Stimulated activated naive B cell treated with anti-CD40 and anti-IgM and Interleukin-4, amounts not matched to agents 10 μg/mL and 1 μg/mL and 100 μg/mL, for 72 hours (primary cell): ENCODE results near the gene PTPRJ.
"Not testable (repeated sequence)": the region's sequence is repeated elsewhere in the genome, so short reads cannot be mapped to it uniquely, and the experiment has no call there.

Experiments
- ATAC-seq, 2 donors: fragments of 150-1000 bp; cut with Tn5 transposase; replicated peaks; 2 replicates each; pipeline ENCODE4 v1.10.0; 2021; ENCODE audit warnings: moderate library complexity in 1 of 2
- DNase-seq: peaks from one replicate; pipeline ENCODE4 v3.0.0; 2021
- H3K27ac Mint-ChIP-seq: one replicate; pipeline ENCODE4 v1.8.0; 2022; ENCODE audit warnings: mild to moderate bottlenecking, mixed read lengths
- H3K27me3 Mint-ChIP-seq, 2 donors: one replicate each; pipeline ENCODE4 v1.8.0; 2022; ENCODE audit warnings: mixed read lengths in 2 of 2
- H3K36me3 Mint-ChIP-seq, 2 donors: one replicate each; pipeline ENCODE4 v1.8.0; 2022; ENCODE audit warnings: mixed read lengths in 2 of 2, mild to moderate bottlenecking in 1 of 2
- H3K4me1 Mint-ChIP-seq, 2 donors: one replicate each; pipeline ENCODE4 v1.8.0; 2022; ENCODE audit warnings: mixed read lengths in 2 of 2, mild to moderate bottlenecking in 1 of 2
- H3K4me3 Mint-ChIP-seq, 2 donors: one replicate each; pipeline ENCODE4 v1.8.0; 2022; ENCODE audit warnings: mild to moderate bottlenecking in 2 of 2, mixed read lengths in 2 of 2, moderate library complexity in 1 of 2
- H3K9me3 Mint-ChIP-seq, 2 donors: one replicate each; pipeline ENCODE4 v1.8.0; 2022; ENCODE audit warnings: mixed read lengths in 2 of 2, mild to moderate bottlenecking in 1 of 2

The PTPRJ gene

GRCh38 chr11:48011102-48011797 lies 30.9 kb downstream of the PTPRJ start:
- ATAC-seq, result no peak
- Mint-ChIP-seq H3K4me3 (no peak overlapping the region), H3K36me3 (peaks cover 4 to 5% of the 10 kb centered on the region in 2 donors), H3K27me3 (no peaks in the 10 kb centered on the region), H3K27ac (peak overlapping the region; percentile 81), H3K9me3 (no peaks in the 10 kb centered on the region), H3K4me1 (peaks cover 44 to 75% of the 10 kb centered on the region in 2 donors)
- no peak for DNase-seq

GRCh38 chr11:48011798-48012391 lies 31.5 kb downstream of the PTPRJ start:
- Mint-ChIP-seq H3K27ac (peak overlapping the region; percentile 91), H3K4me1 (peaks cover 45 to 73% of the 10 kb centered on the region in 2 donors), H3K9me3 (no peaks in the 10 kb centered on the region), H3K27me3 (no peaks in the 10 kb centered on the region), H3K4me3 (no peak overlapping the region), H3K36me3 (peaks cover 4 to 5% of the 10 kb centered on the region in 2 donors)
- DNase-seq (no peak), ATAC-seq (no peak)

- ATAC-seq, result peak; percentile 86 to 90
- H3K4me3 Mint-ChIP-seq, result peak overlapping the region; percentile 57 to 62
- DNase-seq, result peak; percentile 72
- H3K27me3 Mint-ChIP-seq, result no peaks in the 10 kb centered on the region
- H3K4me1 Mint-ChIP-seq, result peaks cover 50 to 75% of the 10 kb centered on the region in 2 donors
- H3K9me3 Mint-ChIP-seq, result no peaks in the 10 kb centered on the region
- peaks cover 4 to 5% of the 10 kb centered on the region in 2 donors for H3K36me3 Mint-ChIP-seq
- peak overlapping the region; percentile 91 for H3K27ac Mint-ChIP-seq
These were observed 33.0 kb downstream of the PTPRJ start for GRCh38 chr11:48013269-48013901.

- Mint-ChIP-seq H3K36me3 (peaks cover 5% of the 10 kb centered on the region in 2 donors), H3K4me3 (no peak overlapping the region), H3K9me3 (no peaks in the 10 kb centered on the region), H3K27ac (no peak overlapping the region), H3K4me1 (peaks cover 53 to 76% of the 10 kb centered on the region in 2 donors), H3K27me3 (no peaks in the 10 kb centered on the region)
- ATAC-seq (no peak), DNase-seq (no peak)
These were observed 34.6 kb downstream of the PTPRJ start for GRCh38 chr11:48014917-48015316.

GRCh38 chr11:48017105-48017830 lies 36.9 kb downstream of the PTPRJ start:
- ATAC-seq, result peak in 1 of 2 donors; percentile 9
- DNase-seq, result no peak
- peaks cover 52 to 77% of the 10 kb centered on the region in 2 donors for H3K4me1 Mint-ChIP-seq
- H3K36me3 Mint-ChIP-seq, result peaks cover 5% of the 10 kb centered on the region in 2 donors
- H3K4me3 Mint-ChIP-seq, result no peak overlapping the region
- H3K27me3 Mint-ChIP-seq, result no peaks in the 10 kb centered on the region
- H3K27ac Mint-ChIP-seq, result no peak overlapping the region
- H3K9me3 Mint-ChIP-seq, result no peaks in the 10 kb centered on the region

- ATAC-seq (no peak), DNase-seq (no peak)
- no peak overlapping the region for H3K4me3 Mint-ChIP-seq
- no peaks in the 10 kb centered on the region for H3K27me3 Mint-ChIP-seq
- no peaks in the 10 kb centered on the region for H3K9me3 Mint-ChIP-seq
- H3K4me1 Mint-ChIP-seq, result peaks cover 53 to 77% of the 10 kb centered on the region in 2 donors
- H3K36me3 Mint-ChIP-seq, result peaks cover 4 to 5% of the 10 kb centered on the region in 2 donors
- peak overlapping the region; percentile 27 for H3K27ac Mint-ChIP-seq
These were observed 37.6 kb downstream of the PTPRJ start for GRCh38 chr11:48017831-48018527.

- no peak for DNase-seq
- Mint-ChIP-seq H3K27me3 (no peaks in the 10 kb centered on the region), H3K27ac (peak overlapping the region; percentile 90), H3K4me1 (peaks cover 48 to 75% of the 10 kb centered on the region in 2 donors), H3K4me3 (no peak overlapping the region), H3K36me3 (peaks cover 0 to 4% of the 10 kb centered on the region in 2 donors), H3K9me3 (no peaks in the 10 kb centered on the region)
- ATAC-seq, result no peak
These were observed 38.3 kb downstream of the PTPRJ start for GRCh38 chr11:48018528-48019216.

- Mint-ChIP-seq H3K4me3 (no peak overlapping the region), H3K4me1 (peaks cover 44 to 70% of the 10 kb centered on the region in 2 donors), H3K36me3 (peaks cover 0 to 4% of the 10 kb centered on the region in 2 donors)
These were observed 38.8 kb downstream of the PTPRJ start for GRCh38 chr11:48019217-48019584.

GRCh38 chr11:48019595-48019994 lies 39.2 kb downstream of the PTPRJ start:
- no peak overlapping the region for H3K4me3 Mint-ChIP-seq
- H3K4me1 Mint-ChIP-seq, result peaks cover 46 to 73% of the 10 kb centered on the region in 2 donors

More at GRCh38 chr11:48019217-48019584, 38.8 kb downstream of the PTPRJ start:
- no peak for DNase-seq
- Mint-ChIP-seq H3K9me3 (no peaks in the 10 kb centered on the region), H3K27ac (no peak overlapping the region), H3K27me3 (no peaks in the 10 kb centered on the region)
- no peak for ATAC-seq

GRCh38 chr11:48020092-48020755 lies 39.9 kb downstream of the PTPRJ start:
- H3K4me1 Mint-ChIP-seq, result peaks cover 47 to 78% of the 10 kb centered on the region in 2 donors
- ATAC-seq, result peak; percentile 92 to 94
- H3K36me3 Mint-ChIP-seq, result peaks cover 0 to 6% of the 10 kb centered on the region in 2 donors
- H3K4me3 Mint-ChIP-seq, result peak overlapping the region; percentile 1 to 31
- no peaks in the 10 kb centered on the region for H3K9me3 Mint-ChIP-seq
- peak overlapping the region; percentile 33 for H3K27ac Mint-ChIP-seq
- peak; percentile 55 for DNase-seq
- H3K27me3 Mint-ChIP-seq, result no peaks in the 10 kb centered on the region

More at GRCh38 chr11:48019595-48019994, 39.2 kb downstream of the PTPRJ start:
- Mint-ChIP-seq H3K27me3 (no peaks in the 10 kb centered on the region), H3K27ac (peak overlapping the region; percentile 33), H3K9me3 (no peaks in the 10 kb centered on the region), H3K36me3 (peaks cover 0 to 6% of the 10 kb centered on the region in 2 donors)
- ATAC-seq, result no peak
- no peak for DNase-seq

- not testable (repeated sequence) for H3K9me3 Mint-ChIP-seq, ATAC-seq, H3K27ac Mint-ChIP-seq, H3K27me3 Mint-ChIP-seq, H3K36me3 Mint-ChIP-seq, DNase-seq, H3K4me3 Mint-ChIP-seq
- H3K4me1 Mint-ChIP-seq, result peaks cover 49 to 81% of the 10 kb centered on the region in 2 donors
These were observed 41.0 kb downstream of the PTPRJ start for GRCh38 chr11:48021201-48021820.

GRCh38 chr11:48022445-48022844 lies 42.1 kb downstream of the PTPRJ start:
- H3K36me3 Mint-ChIP-seq, result peaks cover 5 to 6% of the 10 kb centered on the region in 2 donors
- H3K27me3 Mint-ChIP-seq, result no peaks in the 10 kb centered on the region
- H3K27ac Mint-ChIP-seq, result peak overlapping the region; percentile 70
- H3K9me3 Mint-ChIP-seq, result no peaks in the 10 kb centered on the region
- DNase-seq (no peak), ATAC-seq (peak; percentile 46 to 47)
- peak overlapping the region; percentile 31 to 33 for H3K4me3 Mint-ChIP-seq
- H3K4me1 Mint-ChIP-seq, result peaks cover 40 to 72% of the 10 kb centered on the region in 2 donors
